Fibroblast of upper back skin (primary cell): Measurements from ENCODE around the gene ESRP2.

Source experiments
- DNase-seq: peaks from one replicate; pipeline ENCODE4 v3.0.0-alpha.2; 2013

Gene ESRP2

GRCh38 chr16:68214726-68215125, 21.2 kb downstream of the ESRP2 start:
- DNase-seq = no peak

- DNase-seq = no peak
These were observed 29.7 kb downstream of the ESRP2 start for GRCh38 chr16:68206245-68206644.

- no peak for DNase-seq
These were observed 33.8 kb downstream of the ESRP2 start for GRCh38 chr16:68202091-68202519.

DNA sequence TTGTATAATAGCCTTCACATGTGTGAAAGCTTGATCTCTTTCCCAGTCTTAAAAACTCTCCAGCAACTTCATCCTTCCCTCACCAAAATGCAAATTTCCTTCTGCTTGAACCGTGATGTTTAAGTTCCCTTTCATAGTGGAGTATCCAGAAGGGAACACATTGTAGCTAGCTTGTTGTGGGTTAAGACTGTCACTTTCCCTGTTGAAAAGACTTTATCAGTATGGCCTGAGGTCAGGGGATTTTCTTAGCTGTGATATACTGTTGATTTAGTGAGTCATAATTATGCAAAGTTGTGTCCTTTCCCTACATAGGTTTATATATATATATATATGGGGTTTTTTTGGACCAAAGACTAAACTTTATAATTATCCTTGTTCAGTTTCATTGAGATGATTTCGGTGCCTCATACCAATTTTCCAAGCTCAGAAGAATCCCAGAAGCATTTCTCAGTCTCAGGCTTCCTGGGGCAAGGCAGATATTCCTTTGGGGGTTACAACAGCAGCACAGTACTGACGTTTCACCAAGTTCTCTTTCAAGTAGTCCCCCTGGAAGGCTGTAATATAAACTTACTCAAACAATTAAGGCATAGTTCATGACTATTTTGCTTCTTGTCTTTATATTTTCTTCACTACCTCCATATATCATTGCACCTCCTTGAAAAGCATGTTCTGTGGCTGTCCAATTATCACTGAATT, 35.7 kb downstream of the ESRP2 start:
- peak; percentile 25 for DNase-seq

DNA sequence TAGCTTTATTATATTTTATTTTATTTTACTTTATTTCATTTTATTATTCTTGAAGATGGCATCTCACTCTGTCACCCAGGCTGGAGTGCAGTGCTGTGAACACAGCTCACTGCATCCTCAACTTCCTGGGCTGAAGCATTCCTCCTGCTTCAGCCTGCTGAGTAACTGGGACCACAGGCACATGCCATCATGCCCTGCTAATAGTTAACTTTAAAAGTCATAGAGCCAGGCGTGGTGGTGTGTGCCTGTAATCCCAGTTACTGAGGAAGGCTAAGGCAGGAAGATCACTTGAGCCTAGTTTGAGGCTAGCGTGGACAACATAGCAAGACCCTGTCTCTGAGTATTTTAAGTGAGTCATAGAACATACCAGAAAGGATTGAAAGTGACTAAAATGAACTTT, 38.7 kb downstream of the ESRP2 start:
- DNase-seq = peak; percentile 9

- DNase-seq = no peak
These were observed 41.7 kb downstream of the ESRP2 start for GRCh38 chr16:68194251-68194650.

GRCh38 chr16:68190736-68191510, 45.0 kb downstream of the ESRP2 start:
- peak; percentile 6 for DNase-seq

- peak; percentile 18 for DNase-seq
These were observed 45.8 kb downstream of the ESRP2 start for GRCh38 chr16:68190081-68190480.

DNA sequence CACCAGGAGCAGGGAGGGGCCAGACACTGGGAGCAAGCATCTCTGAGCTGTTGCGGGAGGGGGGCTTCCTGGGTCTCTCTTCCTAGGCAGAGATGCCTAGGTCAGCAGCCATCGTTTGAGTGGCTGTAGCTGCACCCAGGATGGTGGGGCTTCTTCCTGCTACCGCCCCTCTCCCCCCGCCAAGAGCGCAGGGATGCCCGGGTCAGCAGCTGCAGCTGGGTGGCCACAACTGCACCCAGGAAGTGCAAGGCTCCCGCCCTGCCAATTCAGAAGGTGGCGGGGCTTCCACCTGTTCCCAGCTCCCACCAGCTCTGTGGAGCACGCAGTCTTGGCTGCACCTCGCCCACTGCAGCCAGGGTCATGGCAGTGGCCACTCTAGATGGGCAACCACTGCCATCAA, 47.8 kb downstream of the ESRP2 start:
- no peak for DNase-seq

GRCh38 chr16:68187505-68187904, 48.4 kb downstream of the ESRP2 start:
- DNase-seq = no peak

GRCh38 chr16:68186877-68187276, 49.0 kb downstream of the ESRP2 start:
- DNase-seq = no peak

DNA sequence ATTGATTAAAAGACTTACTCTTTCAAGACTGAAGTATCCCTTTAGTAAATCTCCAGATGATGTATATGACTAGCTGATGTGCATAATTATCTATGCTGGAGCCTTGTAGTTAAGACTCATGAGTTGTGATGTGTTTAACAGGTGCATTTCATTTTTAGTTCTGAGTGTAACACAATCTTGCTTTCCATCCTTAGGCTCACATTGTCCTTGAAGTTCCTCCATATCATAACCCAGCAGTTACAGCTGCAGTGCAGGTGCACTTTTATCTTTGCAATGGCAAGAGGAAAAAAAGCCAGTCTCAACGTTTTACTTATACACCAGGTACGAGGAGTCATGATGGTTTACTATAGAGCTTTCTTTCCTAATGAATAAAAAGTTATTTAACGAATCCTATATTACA, 52.9 kb downstream of the ESRP2 start:
- DNase-seq = no peak

DNA sequence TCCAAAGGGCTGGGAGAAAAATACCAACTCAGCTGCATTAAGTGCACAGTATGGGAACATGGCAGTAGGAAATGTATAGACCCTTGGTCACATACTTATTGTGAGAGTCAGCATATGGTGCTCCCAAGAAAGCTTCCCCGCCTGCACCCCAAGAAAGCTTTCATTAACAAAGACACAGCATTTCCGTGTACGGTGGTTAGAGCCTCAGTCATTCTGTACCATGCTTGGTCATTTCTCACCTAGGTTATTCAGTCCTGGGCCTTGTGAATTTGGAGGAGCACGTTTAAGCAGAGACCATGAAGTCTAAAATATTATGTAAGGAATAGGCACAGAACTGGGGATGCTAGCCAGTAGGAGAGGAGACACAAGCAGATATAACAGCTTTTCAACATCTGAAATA, 56.1 kb downstream of the ESRP2 start:
- DNase-seq = no peak

DNA sequence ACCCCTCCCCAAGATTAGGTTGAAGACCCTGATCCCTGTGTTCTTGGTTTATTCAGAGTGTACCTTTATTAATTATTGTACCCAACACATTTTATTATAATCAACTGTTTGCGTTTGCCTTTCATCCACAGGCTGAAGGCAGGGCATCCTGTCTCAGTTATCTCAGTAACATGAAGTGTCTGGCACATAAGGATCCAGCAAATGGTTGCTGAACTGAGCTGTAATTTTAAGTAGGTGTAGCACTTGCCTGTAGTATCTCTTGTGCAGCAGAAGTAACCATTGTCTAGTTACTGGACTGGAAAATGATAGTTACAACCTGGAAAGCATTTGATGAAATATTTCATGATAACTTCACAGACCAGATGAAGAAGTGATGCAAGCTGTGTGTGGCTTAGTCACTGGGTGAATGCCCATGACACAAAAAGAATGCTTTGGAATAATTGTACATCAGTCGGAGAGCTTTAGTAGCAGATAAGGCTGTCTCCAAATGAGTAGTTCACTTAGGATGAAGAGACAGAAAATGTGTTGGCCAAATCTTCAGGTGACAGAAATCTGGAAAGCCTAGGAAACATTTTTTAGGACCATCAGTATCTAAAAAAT, 56.6 kb downstream of the ESRP2 start:
- DNase-seq = peak; percentile 8
